Stimulated activated CD4-positive, alpha-beta T cell treated with anti-CD3 and anti-CD28 coated beads, Interleukin-1b, Interleukin-23, amount 100 ng/mL, for 4 hours (primary cell): ENCODE data around the gene LHX2.

Experiments
- DNase-seq, 2 donors: peaks; one replicate each; pipeline ENCODE4 v3.0.0-alpha.2; 2020; ENCODE audit warnings: low read depth in 2 of 2

The LHX2 gene

DNA sequence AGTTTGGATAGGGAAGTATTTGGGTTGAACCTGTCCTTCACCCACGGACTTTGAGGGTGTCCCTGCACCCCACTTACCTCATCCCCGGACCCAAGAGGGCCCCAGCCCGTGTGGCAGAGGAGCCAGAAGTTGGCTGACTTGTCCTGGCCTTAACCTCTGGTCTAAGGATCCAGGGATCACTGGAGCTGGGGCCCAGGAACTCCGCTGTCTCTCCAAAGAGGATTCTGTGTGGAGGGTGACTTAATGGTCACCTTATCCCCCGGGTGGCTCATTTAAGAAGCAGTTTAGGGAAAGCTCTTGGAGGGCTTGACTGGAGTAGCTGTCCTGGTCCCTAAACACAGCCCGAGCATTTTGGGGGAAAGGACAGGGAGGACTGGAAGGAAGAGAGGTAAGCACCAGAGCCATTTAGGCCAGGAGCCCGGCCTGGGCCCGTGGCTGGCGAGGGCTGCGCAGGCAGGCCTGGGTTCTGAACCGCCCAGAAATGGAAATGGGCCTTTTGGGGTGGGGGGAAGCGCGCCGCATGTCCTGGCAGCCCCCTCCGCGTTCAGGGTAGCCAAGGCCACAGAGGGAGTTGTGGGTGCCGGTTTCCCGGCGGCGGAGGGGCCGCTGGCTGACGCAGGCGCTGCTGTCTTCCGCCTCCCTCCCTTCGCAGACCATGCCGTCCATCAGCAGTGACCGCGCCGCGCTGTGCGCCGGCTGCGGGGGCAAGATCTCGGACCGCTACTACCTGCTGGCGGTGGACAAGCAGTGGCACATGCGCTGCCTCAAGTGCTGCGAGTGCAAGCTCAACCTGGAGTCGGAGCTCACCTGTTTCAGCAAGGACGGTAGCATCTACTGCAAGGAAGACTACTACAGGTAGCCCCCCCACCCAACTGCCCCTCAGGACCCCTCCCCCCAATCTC lies 2.0 kb downstream of the LHX2 start:
- DNase-seq = no peak

DNA sequence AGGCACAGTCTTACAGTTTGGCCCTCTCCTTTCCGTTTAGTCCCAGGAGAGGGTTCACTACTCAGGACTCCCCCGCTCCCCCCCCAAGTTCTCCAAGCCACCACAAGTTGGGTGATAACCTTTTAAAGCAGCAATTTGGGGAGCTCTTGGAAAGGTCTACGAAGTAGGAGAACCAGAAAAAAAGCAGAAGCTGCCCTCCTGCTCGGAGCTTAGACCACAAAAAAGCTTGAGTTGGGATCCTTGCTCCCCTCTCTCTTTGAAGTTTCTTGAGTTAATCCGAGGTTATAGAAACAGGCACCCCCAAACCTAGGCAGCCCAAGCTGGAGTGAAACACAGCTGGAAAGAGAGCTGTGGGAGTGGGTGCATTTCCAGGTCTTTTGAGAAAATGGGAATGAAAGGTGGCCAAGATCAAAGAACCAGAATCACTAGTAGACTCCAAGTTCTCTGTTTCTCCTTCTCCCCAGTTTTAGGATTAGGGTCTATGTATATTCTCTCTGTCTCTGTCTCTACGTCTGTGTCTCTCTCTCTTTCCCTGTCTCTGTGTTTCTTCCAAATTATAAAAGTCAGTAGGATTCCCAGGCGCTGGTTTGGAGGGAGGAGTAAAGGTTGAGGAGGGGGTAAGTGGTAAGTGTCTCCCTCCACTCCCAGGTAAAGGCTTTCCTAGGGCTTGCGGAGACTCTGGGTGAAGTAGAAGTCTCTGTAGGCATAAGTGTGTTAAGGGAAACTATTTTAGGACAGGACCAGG lies 2.8 kb downstream of the LHX2 start:
- no peak for DNase-seq

DNA sequence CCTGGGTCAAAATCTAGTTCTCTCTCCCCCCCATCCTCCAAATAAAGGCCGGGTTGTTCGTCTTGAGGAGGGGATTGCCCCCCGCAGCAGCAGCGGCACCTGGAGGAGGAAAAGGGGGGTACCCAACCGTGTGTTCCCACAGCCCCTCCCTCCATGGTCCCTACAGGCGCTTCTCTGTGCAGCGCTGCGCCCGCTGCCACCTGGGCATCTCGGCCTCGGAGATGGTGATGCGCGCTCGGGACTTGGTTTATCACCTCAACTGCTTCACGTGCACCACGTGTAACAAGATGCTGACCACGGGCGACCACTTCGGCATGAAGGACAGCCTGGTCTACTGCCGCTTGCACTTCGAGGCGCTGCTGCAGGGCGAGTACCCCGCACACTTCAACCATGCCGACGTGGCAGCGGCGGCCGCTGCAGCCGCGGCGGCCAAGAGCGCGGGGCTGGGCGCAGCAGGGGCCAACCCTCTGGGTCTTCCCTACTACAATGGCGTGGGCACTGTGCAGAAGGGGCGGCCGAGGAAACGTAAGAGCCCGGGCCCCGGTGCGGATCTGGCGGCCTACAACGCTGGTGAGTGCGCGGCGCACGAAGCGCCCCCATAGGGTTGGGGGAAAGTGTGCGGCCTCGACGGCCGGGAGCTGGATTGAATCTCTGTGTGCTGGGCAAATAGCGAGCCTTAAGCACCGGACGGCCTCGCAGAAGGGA lies 3.5 kb downstream of the LHX2 start:
- DNase-seq = no peak

DNA sequence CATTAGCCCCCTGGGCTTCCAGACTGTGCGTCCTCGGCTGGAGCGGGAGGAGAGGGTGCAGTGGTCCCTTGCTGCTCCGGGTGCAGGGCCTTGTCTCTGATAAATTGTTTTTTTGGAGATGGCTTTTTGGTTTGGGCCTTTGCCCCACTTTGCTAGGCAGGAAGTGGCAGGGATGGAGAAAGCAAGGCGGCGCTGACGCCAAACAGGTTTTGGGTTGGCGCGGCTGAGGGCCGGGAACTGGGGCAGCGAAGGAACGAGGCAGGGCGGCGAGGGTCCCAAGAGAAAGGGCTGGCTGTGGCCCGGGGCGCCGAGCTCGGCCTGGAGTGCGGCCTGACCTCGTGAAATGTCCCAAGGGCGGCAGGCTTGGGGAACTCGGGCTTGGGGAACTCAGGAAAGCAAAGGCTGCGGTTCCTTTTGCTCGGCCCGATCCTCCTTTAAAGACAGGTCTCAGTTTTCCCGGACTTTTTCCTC lies 4.1 kb downstream of the LHX2 start:
- no peak for DNase-seq

DNA sequence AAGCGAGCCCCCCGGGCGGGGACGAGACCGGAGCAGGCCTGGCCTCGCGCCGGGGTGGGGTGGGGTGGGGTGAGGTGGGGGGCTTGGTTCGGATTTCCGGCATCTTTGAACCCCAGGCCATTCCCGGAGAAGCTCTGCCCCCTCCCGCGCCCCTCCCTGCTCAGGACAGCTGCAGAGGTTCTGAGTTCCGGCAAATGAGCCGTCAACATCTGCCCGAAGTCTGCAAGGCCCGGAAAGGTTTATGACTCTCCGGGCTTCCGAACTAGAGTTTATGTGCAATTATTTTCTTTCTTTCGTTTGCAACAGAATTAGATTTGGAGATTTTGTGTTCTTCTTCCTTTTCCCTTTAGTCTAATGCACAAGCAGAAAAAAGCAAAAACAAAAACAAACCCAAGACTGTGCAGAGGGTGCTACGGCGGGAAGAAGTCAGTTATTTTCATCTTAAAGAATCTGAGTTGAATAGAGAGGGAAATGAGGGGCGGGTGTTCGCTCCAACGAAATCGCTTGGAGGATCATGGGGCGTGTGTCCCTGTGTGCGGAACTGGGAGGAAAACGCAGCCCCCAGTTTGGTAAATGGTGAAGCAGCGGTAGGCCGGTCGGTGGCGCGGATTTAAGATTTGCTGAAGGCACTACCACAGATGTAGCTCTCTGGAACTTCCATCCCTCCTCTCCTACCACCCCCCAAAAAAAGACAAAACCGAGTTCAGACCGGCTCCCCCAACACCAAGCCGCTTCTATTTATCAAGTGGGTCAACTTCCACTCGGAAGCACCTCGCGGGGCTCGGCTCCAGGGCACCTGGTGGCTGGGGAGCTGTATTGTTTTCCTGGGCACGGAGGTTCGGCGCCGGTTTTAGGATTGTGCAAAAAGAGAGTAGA lies 4.8 kb downstream of the LHX2 start:
- no peak for DNase-seq

DNA sequence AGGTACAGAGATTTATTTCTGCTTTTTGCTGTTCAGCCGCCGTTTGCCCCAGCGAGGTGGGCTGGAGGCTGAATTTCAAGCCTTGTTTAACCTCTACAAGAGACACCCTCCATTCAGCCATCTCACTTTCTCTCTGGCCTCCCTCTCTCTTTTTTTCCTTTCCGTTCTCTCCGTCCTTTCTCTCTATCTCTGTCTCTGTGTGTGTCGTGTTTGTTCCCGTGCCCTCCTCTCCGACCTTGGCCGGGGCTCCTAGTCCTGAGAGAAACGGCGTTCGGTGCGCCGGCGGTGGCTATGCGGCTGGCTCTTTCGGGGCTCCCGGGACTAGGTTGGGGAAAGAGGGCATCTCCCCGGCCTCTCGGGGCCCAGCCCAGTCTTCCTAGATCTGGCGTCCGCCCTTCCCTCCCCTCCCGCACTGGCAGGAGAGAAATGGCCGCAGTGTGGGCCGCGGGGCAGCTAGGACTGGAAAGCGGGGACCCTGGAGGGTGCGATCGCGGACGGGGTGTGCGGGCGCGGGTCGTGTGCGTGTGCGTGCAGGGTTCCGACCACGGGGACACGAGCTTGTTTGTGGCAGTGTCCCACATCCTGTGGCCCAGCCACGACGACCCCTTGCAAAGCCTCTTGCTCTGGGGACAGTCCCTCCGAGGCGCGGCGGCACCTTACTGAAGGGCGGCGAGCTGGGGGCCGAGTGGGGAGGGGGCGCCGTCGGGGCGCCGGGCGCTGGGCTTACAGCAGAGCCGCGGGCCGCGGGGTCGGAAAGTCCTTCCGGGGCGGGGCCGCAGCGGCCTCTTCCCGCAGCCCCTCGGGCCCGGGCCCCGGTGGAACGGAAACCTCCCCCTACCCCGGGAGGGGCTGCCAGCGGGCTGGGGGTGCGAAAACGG lies 5.7 kb downstream of the LHX2 start:
- DNase-seq = no peak

DNA sequence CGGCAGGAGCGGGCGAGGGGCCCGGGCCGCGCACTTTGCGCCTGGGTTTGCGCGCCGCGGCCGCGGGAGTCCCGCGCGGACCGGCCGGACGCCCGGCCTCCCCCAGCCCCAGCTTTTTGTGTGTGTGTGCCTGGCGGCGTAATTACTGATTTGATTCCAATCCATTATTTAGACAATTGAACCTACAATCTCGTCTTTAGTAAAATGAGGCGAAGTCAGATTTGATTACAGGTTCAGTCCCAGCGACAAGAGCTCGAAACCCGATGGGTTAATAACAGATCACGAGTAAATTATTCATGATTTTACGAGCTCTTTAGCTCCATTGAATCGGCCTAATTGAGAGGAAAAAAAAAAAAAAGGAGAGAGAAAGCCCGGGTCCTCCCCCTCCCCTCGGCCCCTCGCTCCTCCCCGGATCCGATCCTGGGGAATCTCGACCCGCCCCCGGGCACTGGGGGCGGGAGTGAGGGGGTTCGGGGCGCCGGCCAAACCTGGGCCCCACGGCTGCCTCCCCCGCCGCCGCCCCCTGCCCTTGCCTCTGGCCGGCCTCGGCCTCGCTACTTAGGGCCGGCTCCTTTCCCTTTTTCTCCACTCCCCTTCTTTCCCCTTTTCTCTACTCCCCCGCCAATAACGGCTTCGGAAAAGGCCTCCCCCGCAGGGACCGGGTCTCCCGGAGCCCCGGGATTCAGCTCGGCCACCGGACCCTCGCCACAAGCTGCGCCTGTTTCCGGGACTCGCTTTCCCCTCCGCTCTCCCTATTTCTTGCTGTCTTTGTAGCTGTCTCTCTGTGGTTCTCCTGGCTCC lies 6.6 kb downstream of the LHX2 start:
- no peak for DNase-seq

DNA sequence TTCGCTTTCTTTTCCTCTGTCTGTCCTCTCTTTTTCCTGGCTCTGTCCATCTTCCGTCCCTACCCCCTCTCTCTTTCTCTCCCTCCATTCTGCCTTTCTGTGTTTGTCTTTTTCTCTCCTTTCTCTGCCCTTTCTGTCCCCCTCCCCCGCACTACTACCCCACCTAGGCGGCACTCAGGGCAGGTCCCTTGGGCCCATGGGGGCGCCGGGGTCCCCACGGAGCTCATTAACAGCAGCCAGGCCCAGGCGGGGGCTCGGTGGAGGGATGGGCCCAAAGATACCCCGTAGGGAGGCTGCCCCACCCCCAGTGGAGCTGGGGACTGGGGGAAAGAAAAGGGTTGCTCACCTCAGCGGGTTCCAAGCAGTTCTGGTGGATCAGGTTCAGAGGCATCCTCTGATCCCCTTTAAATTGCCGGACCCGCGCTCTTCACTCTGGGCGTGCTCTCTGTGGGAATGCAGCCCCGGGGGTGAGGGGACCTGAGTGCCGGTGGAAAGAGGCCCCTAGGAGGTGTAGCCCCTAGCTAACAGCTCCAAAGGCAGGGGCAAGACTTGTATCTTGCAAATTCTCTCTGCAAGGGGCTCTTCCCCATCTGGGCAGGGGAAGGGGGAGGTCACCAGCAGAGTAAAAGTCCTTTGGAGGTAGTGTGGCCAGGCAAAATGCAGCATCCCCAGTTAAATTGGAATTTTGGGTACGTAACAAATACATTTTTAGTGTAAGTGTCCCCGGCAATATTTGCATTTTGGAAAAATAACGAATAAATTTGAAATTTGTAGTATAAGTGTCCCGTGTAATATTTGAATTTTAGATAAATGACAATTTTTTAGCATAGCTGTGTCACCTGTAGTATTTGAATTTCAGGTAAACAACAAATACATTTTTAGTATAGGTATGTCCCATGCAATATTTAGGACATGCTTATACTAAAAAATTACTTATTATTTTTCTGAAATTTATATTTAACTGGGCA lies 7.4 kb downstream of the LHX2 start:
- no peak for DNase-seq

DNA sequence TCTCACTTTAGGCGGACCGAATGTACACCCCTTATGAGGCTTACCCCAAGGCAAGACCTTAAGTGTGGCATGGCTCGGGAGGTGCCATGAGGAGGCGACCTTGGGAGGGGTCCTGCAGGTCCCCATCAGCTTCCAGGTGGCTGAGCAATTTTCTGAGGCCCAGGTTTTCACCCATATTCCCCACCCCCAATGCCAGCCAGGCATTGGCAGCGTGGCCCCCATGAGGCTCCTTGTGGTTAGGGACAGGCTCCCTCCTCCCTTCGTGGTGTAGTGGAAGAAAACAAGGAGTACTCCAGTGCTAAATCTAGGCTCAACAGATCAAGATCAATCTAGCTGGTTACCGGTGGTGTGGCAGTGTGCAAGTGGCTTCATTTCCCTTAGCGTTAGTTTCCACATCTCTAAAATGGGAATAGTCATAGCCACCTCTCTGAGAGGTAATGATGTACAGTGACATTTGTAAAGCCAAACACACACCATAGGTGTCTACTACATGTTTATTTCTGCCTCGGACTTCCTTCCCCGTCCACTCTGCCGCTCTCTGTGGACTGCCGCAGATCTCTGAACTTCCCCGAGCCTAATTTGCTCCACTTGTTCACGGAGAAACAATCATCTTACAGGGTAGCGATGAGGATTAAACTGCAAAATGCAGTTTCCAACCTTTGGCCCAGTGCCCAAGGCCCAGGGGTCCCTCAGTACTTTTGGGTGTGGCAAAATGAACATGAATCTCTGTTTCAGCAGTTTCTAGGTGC lies 8.4 kb downstream of the LHX2 start:
- DNase-seq = no peak

DNA sequence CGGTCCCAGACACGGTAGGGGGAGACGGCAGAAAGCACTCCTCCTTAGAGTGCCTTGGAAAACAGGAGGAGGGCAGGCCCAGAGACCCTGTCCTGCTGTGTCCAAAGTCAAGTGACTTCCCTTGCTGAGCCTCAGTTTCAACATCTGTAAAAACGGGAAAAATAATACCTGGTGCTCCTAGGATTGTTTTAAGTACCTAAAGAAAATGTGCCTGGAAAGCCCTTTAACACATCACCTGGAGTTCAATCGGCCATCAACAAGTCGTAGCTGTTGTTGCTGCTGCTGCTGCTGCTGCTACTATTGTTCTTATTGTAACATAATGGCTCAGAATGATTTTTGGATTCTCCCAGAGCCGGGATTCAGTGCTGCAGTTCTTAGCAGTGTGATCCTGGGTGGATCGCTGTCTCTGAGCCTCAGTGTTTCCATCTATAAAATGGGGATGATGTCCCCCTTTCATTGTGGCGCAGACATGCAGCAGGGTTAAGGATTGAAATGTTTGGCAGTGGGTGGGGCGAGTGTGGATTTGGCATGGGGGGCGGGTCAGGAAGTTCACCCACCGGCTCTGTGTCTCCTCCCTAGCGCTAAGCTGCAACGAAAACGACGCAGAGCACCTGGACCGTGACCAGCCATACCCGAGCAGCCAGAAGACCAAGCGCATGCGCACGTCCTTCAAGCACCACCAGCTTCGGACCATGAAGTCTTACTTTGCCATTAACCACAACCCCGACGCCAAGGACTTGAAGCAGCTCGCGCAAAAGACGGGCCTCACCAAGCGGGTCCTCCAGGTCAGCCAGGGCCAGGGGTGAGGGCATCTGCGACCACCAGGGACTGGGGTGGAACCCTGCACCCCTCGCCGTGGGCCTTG lies 9.2 kb downstream of the LHX2 start:
- no peak for DNase-seq

DNA sequence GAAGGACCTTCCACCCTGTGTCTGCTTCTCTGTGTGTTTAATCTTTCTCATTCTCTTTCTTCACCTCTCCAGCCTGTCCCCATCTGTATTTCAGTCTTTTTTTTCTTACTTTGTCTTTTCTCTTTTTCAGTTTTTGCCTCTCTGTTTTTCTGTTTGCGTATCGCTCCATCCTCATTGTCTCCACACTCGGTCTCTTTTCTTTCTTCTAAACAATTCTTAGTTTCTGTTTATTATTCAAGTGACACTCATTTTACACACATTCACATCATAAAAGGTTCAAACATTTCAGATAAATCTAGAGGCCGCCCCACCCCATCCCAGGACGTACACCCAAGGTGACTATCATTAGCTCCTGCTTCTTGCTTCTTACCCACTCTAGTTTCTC lies 9.8 kb downstream of the LHX2 start:
- DNase-seq = no peak

DNA sequence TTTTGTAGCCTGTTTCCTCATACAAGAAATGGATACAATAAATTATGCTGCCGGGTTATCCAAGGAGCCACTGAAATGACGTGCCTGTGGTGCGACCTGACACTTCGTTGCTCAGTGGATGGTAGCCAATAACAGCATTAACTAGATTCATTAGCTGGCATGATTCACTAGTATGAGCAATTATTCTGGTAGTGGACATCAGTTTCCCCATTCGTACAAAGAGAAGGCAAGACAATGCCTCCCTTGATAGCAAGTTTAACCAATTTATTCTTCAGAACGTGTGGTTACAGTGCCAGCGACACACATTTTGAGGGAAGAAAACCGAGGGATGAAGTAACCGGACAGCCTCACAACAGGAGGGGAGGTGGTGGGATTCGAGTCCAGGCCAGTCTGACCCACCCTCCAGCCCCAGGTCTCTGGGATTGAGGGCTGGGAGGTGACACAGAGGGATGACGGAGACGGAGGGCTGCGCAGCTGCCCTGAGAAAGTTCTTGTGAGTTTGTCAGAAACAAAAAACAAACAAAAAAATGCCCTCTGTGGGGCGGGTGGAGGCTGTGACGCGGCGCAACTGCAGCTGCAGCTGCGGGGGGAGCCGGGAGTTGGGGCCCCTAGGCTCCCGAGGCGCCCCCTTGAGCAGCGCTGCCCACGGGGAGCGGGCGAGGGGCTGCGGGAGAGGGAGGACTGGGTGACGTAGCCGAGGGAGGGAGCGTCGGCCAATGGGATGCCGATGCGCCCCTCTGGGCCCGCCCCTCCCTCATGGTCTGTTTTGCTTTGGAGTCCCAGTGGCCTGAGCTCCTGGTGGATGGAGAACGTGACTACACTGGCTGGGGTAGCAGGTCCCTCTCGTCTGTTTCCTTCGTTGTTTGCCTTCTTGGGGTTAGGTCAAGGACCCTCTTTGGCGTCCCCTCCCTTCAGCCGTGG lies 10.9 kb downstream of the LHX2 start:
- no peak for DNase-seq

DNA sequence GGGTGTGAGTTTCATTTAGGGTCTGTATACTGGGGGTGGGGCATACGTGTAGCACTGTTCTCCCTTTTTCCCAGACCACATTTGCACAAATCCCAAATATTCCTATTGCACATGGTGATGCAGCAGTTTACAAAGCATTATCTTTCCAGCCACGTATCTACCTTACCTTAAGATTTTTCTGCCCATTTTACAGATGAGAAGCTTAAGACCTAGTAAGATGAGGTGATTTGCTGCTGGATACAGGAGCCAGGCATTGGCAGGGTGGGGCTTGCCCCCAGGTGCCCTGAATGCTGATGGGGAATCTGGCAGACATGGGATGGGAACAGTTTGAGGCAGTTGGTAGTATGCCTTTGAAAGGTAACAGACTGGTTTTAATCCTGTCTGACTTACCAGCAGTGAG lies 12.5 kb downstream of the LHX2 start:
- no peak for DNase-seq

DNA sequence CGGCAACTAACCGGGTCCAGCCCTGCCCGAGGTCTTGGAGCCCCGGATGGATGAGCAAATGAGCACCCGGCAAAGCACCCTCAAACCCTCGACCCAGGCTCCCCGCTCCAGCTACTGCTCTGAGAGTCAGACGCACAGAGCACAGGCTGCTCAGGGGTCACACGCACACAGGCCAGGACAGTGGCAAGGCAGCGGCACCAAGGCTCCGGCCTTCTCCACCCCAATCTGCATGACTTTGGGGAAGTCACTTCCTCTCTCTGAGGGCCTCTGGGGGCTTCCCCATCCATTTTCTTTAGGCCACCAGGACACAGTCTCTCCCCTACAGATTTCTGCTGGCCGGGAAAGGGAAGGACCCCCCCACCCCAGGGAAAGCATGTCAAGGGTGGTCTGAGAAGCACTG lies 18.0 kb downstream of the LHX2 start:
- no peak for DNase-seq

DNA sequence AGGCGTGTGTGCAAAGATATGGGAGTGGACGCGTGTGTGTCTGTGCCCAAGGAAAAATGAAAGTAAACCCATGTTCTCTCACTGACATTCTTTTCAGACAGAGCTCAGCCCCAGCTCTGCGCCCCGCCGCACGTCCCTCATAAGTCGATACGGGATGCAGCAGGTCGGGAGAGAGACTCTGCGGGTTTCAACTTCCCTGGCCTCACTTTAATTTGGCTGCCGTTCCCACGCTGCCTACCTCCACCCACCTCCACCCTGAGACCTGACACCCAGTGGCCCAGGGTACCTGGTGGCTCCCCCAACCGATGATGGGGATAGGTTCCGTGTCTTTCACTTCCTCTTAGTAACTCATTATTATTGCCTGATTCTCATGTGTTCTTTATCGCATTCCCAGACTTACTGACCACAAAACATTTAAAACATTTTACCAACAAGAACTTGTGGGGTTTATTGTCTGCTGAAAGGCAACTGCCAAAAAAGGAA lies 19.4 kb downstream of the LHX2 start:
- DNase-seq = no peak
